Cardiac ventricle fibroblast (primary cell): Measurements from ENCODE around the gene ITIH1. TPM values are rescaled to one million over a fixed set of nuclear protein-coding genes. Genes with fewer than 3 reads are reported as not detected.

Experiments
- total RNA-seq: library from RNA; depleted of rRNA; stranded (reverse); fragments of >200 nt; gene quantifications from 2 replicates; pipeline ENCODE4 v1.2.3, GENCODE V29; 2015

Gene ITIH1
- total RNA-seq = not detected in 2 replicates

GRCh38 chr3:52777127-52777958 lies at the start of gene ITIH1:
ITIH1 (plus strand) TSS chr3:52777599; CDS start chr3:52777616, 17 bp downstream.

GRCh38 chr3:52770496-52771333 lies 6.7 kb upstream of the ITIH1 start, which contains the start of gene NEK4:
NEK4 (minus strand) TSS chr3:52770940; CDS start chr3:52770746, 194 bp downstream.

GRCh38 chr3:52794612-52795099 lies 17.3 kb downstream of the ITIH1 start, which contains the start of gene ITIH3:
ITIH3 (plus strand) TSS chr3:52794796; CDS start chr3:52794804, 8 bp downstream.

GRCh38 chr3:52830535-52831258 lies 53.3 kb downstream of the ITIH1 start, which contains the start of gene ITIH4:
ITIH4 (minus strand) TSS chr3:52830672; CDS start chr3:52830642, 30 bp downstream.

GRCh38 chr3:52834871-52835501 lies 57.6 kb downstream of the ITIH1 start, which contains the start of gene MUSTN1:
MUSTN1 (minus strand) TSS chr3:52835019; CDS start chr3:52834948, 71 bp downstream.

Other genes starting within 250 kb of the ITIH1 start
- gene NT5DC2, start 243.7 kb upstream of the ITIH1 start, total RNA-seq = 67.2 and 86.1 TPM in 2 replicates
- gene UQCC5, start 241.0 kb upstream of the ITIH1 start, total RNA-seq = 5.8 and 8.5 TPM in 2 replicates
- 36.6 and 42.7 TPM in 2 replicates for gene PBRM1, start 91.7 kb upstream of the ITIH1 start, total RNA-seq
- 54.0 and 79.2 TPM in 2 replicates for gene GNL3, start 91.6 kb upstream of the ITIH1 start, total RNA-seq
- 97.8 and 98.1 TPM in 2 replicates for gene GLT8D1, start 71.8 kb upstream of the ITIH1 start, total RNA-seq
- gene SPCS1, start 71.5 kb upstream of the ITIH1 start, total RNA-seq = 184 and 227 TPM in 2 replicates
- gene NEK4, start 6.7 kb upstream of the ITIH1 start, total RNA-seq = 9.9 and 11.8 TPM in 2 replicates
- 0.24 TPM in 1 of 2 replicates, not detected in the other for gene ITIH3, start 17.2 kb downstream of the ITIH1 start, total RNA-seq
- 0.39 and 2.2 TPM in 2 replicates for gene ITIH4, start 53.1 kb downstream of the ITIH1 start, total RNA-seq
- gene MUSTN1, start 57.4 kb downstream of the ITIH1 start, total RNA-seq = not detected in 2 replicates
- 10.8 and 23.7 TPM in 2 replicates for gene STIMATE, start 119.9 kb downstream of the ITIH1 start, total RNA-seq